Fibroblast of peridontal ligament (primary cell): ENCODE data around the gene ANKRD10.
"Not testable (repeated sequence)": the region's sequence is repeated elsewhere in the genome, so short reads cannot be mapped to it uniquely, and the experiment has no call there.

Experiments used
- DNase-seq: peaks from one replicate; pipeline ENCODE4 v3.0.0-alpha.2; 2010; ENCODE audit errors: extremely low read depth

Gene ANKRD10

GRCh38 chr13:110867380-110867779, 47.5 kb downstream of the ANKRD10 start:
- no peak for DNase-seq

DNA sequence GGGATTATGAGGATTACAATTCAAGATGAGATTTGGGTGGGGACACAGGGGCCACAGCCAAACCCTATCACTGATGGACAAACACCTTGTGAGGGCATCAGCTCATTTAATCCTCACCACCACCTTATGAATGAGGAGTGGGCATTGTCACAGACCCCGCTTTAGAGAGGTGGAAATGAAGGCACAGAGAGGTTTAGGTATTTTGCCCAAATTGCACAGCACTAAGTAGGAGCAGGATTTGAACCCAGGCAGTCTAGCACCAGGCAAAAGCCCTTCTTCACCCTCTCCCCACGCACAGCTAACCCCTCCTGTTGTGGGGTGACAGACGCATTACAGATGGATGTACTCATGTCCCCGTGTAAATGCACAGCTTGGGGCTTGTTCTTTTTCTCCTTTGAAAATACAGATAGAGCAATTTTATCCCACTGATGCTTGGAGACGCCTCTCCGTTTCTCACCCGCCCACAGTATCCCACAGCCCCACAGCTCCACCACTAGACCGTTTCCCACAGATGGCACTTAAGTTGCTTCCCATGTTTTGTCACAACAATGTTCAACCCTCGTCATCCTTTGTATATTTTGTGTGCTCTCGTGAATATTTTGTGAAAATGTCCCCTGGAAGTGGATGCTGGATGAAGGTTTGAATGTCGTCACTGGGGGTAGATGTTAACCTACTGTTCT, 48.2 kb downstream of the ANKRD10 start:
- DNase-seq, result no peak

DNA sequence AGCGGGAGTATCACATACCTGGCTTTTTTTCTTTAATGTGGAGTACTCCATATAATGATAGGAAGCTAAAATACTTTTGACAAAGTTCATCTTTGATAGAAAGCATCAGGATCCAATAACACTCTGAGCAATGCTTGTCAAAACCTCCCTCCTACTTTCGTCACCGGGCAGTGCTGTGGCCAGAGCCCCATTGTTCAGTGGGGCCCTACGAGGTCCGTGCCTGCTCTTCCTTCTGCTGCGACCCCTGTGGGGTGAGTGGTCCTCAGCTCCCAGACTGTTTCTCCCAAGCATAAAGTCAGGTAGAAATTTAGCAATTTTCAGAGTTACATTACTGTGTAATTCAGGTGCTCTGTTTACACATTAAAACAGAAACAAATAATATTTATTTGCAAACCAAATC, 51.2 kb downstream of the ANKRD10 start:
- no peak for DNase-seq

- DNase-seq, result no peak
Measured at GRCh38 chr13:110860983-110861382, 53.9 kb downstream of the ANKRD10 start.

- no peak for DNase-seq
Measured at GRCh38 chr13:110856942-110857835, 57.7 kb downstream of the ANKRD10 start.

GRCh38 chr13:110855363-110855762, 59.5 kb downstream of the ANKRD10 start:
- DNase-seq, result no peak

DNA sequence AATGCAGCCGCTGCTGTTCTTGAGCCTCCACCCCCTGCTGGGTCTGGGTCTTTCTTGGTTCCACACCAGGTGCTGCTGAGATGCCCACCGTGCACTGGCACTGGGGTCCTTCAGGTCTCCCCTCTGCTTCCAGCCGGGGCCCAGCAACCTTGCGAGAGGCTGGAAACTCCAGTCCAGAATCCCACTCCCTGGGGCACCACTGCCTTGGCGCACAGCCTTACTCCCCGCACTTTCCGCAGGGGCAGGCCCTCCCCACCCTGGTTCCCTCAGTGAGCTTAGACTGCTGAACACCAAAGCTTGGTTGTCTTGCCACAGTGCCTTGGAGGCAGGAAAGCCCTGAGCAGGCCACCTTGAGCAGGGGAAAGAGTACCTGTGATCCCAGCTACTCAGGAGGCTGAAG, 60.0 kb downstream of the ANKRD10 start:
- DNase-seq, result no peak

- DNase-seq, result no peak
Measured at GRCh38 chr13:110853235-110853721, 61.6 kb downstream of the ANKRD10 start.

DNA sequence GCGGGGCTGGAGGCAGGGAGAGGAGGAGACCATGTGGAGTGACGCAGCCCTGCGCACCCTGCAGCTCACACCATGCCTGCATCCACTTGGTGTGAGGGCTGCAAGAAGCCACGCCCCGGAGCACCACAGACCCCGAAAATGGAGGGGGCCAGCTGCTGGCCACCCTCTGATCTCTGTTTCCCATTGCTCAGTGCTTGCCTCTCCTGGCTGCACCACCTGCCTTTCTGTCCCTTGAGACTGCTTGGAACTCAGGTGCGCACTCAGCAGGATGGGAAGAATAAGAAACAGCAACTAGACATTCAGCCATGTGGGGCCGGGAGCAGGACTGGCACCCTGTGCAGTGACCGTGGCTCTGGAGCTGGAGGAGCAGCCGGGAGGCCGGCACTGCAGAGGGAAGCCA, 64.0 kb downstream of the ANKRD10 start:
- DNase-seq, result no peak

GRCh38 chr13:110850006-110850405, 64.9 kb downstream of the ANKRD10 start:
- DNase-seq, result no peak

DNA sequence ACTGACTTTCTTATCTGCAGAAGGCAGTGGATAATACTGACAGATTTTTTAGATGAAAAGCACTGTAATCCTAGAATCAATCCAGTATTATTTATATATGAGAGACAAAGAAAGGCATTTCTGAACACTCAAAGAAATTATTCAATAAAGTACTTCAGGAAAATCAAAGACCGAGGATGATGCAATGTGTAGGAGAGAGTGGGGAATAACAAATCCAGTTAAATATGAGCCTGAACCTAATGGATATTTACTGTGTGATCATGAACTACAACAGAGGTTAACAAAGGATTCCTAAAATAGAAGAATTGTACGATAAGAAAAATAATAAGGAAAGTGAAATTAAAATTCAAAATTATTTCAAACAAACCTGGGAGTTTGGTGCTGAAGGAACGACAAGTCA, 69.3 kb downstream of the ANKRD10 start:
- DNase-seq, result no peak

- no peak for DNase-seq
Measured at GRCh38 chr13:110841846-110842245, 73.0 kb downstream of the ANKRD10 start.

DNA sequence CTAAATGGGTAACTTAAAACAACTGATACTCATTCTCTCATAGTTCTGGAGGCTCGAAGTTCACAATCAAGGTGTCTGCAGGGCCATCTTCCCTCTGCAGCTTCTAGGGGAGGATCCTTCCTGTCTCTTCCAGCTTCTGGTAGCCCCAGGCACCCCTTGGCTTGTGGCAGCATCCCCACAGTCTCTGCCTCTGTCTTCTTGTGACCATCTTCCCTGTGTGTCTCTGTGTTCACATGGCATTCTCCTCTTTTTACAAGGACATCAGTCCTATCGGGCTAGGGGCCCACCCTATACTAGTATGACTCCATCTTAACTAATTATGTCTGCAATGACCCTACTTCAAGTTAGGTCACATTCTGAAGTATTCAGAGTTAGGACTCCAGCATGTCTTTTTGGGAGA, 73.5 kb downstream of the ANKRD10 start:
- DNase-seq, result no peak

- DNase-seq, result no peak
Measured at GRCh38 chr13:110838867-110839538, 75.9 kb downstream of the ANKRD10 start.

GRCh38 chr13:110838116-110838515, 76.8 kb downstream of the ANKRD10 start:
- DNase-seq, result no peak

- DNase-seq, result not testable (repeated sequence)
Measured at GRCh38 chr13:110837397-110838061, 77.3 kb downstream of the ANKRD10 start.

DNA sequence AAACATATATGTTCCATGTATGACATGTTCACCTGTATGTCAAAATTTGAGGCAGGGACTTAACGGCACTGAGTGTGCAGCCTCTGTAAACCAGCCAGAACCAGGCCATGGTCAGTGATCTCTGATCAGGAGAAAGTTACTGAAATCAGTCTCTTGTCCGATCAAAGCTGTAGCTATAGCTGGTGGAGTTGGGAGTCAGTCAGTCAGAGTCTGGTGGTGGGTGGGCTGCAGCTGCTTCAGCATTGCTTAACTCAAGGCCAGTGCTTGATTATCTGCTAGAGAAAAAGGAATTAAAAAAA, 78.3 kb downstream of the ANKRD10 start:
- no peak for DNase-seq

GRCh38 chr13:110835721-110836604, 78.9 kb downstream of the ANKRD10 start:
- DNase-seq, result no peak

- DNase-seq, result no peak
Measured at GRCh38 chr13:110834572-110834971, 80.3 kb downstream of the ANKRD10 start.

DNA sequence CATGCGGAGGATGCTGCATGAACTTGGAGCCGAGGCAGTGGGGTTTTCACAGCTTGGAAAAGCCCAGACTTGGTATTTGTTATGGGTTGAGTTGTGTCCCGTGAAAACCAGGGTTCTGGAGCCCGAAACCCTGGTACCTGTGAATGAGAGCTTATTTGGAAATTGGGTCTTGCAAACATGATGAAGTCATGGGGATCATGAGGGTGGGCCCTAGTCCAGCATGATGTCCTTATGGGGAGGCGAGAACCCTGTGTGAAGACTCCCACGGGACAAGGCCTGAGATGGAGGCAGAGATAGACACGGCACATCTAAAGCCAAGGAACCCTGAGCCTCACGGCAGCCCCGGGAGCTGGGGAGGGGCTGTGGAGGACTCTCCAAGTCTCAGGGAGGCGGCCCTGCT, 82.3 kb downstream of the ANKRD10 start:
- no peak for DNase-seq

DNA sequence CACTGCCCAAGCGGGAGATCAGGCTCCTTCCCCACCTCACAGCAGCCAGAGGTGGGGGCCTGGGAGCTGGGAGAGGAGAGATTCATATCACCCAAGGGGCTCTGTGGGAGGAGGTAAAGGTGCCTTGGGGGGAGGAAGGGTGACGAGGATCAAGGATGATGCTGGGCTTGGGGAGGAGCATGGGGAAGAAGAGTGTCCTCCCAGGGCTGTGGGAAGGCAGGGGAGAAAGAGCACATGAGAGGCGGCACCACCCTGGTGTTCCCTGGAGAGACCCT, 82.7 kb downstream of the ANKRD10 start:
- no peak for DNase-seq
